22Rv1 (cell line): ENCODE results near the gene HTR2A.

Source experiments
- H3K27ac ChIP-seq: fragments of 450-650 bp; 2 replicates; pipeline ENCODE4 v1.5.1; 2017
- ZFX ChIP-seq: fragments of 450-650 bp; IDR thresholded peaks from 2 replicates; pipeline ENCODE4 v1.6.1; 2017; ENCODE audit warnings: antibody characterized with exemption, borderline replicate concordance
- TF ChIP-seq, protein P1 (sequence below): fragments of 450-650 bp; IDR thresholded peaks from 2 replicates; pipeline ENCODE4 v1.5.1; 2017; ENCODE audit warnings: mild to moderate bottlenecking

Gene HTR2A

DNA sequence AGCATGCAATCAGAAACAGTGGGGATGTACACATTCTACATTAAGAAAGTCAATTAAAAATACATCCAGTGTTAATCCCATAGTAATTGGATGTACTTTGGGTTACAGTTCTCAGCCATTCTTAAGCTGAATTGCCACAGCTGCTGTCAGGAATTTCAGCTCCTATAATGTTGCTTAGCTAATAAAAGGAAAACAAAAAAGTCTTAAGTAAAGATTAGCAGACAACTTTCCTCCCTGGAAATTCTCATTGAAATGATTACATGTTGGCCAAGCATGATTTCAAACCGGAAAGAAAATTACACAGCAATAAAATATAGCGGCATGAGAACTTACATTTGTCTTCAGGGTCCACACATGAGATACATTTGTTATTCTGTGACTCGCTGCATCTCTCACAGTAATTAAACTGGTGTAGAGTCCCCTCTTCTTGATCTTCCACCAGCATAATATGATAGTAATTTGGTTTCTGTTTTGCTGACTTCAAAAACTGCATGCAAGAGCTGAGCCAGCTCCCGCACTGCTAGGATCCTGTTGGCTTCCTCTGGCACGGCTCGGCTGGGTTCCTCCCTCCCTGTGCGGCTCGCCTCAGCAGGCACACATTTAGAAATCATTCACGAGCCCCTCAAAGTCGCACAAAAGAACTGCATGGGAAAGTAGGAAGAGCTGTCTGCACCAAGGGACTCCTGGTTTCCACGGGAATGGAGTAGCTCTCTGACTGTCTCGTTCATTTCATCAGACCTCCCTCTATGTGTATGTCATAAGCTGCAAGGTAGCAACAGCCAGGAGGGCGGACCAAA, at the start of gene HTR2A:
Gene HTR2A (minus strand): TSS at position 713 of the 797 bp plus-strand sequence. CDS start 1,147 bp downstream, outside the sequence.
- no peak within 1 kb of the TSS for H3K27ac ChIP-seq

DNA sequence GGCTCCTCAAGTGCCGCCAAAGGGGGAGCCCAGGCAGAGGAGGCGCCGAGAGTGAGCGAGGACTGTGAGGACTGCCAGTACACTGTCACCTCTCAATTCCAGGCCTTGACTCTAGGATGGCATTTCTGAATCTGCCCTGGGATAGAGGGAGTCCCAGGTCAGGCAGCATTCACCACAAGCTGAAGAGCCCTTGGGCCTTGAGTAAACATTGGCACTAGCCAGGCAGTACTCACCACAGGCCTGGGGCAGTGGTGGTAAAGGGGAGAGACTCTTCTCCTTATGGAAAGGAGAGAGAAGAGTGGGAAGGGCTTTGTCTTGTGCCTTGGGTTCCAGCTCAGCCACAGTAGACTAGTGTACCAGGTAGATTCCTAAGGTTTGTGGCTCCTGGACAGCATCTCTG, 39.7 kb upstream of the HTR2A start:
- no peak overlapping the region for H3K27ac ChIP-seq

More for the DNA sequence above, at the start of gene HTR2A:
- TF ChIP-seq, protein P1, sequence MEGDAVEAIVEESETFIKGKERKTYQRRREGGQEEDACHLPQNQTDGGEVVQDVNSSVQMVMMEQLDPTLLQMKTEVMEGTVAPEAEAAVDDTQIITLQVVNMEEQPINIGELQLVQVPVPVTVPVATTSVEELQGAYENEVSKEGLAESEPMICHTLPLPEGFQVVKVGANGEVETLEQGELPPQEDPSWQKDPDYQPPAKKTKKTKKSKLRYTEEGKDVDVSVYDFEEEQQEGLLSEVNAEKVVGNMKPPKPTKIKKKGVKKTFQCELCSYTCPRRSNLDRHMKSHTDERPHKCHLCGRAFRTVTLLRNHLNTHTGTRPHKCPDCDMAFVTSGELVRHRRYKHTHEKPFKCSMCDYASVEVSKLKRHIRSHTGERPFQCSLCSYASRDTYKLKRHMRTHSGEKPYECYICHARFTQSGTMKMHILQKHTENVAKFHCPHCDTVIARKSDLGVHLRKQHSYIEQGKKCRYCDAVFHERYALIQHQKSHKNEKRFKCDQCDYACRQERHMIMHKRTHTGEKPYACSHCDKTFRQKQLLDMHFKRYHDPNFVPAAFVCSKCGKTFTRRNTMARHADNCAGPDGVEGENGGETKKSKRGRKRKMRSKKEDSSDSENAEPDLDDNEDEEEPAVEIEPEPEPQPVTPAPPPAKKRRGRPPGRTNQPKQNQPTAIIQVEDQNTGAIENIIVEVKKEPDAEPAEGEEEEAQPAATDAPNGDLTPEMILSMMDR, result no peak
- TF ChIP-seq ZFX, result no peak

DNA sequence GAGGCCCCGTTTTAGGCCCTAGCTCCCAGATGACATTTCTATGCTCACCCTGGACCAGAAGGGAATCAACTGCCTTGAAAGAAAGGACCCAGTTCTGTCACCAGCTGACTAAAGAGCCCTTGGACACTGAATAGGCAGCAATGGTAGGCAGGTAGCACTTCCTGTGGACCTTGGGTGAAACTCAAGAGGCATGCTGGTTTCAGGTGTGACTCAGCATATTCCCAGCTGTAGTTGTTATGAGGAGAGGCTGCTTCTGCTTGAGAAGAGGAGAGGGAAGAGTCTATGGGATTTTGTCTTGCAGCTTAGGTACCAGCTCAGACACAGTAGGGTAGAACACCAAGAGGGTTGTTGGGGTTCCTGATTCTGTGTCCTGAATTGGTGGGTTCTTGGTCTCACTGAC, 37.9 kb upstream of the HTR2A start:
- TF ChIP-seq ZFX, result no peak
- TF ChIP-seq, protein P1, result no peak
- no peak overlapping the region for H3K27ac ChIP-seq

More for the DNA sequence above, 39.7 kb upstream of the HTR2A start:
- TF ChIP-seq, protein P1, result no peak
- TF ChIP-seq ZFX, result no peak

DNA sequence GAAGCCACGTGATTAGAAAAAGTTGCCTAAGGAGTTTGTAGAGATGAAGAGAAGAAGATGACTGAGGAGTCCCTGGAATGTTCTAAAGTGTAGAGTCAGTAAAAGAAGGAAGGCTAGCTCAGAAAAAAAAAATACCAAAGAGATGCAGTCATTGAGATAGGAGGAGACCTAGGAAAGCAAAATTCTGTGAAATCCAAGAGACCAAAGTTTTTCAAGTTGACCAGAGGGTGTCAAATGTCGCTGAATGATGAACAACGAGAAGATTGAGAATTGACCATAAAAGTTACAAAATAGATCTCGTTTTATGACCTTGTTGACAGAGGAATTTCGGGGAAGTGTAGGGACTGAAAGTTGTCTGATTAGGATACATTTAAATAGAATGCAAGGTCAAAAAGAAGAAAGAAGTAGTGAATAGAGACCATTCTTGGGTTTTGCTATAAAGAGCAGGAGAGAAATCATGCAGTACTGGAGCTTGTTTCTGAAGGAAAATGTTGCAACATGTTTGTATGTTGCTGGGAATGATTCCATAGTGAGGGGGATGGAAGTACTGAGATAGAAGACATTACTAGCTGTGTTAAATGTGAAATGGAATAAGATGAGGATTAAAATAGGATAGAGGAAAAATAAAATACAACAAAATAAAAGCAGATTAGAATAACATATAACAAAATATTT, 30.2 kb upstream of the HTR2A start:
- TF ChIP-seq, protein P1, result no peak
- no peak for TF ChIP-seq ZFX

DNA sequence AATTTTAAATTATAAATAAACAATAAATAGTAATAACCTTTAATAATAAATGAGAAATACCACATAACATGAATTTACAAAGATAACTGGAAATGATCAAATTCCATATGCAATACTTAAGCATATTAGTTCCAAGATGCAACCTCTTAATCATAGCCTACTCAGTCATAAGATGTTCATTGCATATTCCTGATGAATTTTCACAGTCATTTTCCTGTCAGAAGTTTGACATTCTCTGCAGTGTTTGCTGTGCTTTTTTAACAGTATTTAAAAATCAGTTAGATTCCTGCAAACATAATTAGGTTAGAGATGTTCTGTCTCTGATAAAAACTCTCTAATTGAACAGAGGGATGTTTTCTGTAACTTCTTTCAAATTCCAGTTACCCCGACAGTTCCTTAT, 28.6 kb upstream of the HTR2A start:
- TF ChIP-seq, protein P1, result no peak
- TF ChIP-seq ZFX, result no peak
- no peak overlapping the region for H3K27ac ChIP-seq

More for the DNA sequence above, 30.2 kb upstream of the HTR2A start:
- no peak overlapping the region for H3K27ac ChIP-seq

DNA sequence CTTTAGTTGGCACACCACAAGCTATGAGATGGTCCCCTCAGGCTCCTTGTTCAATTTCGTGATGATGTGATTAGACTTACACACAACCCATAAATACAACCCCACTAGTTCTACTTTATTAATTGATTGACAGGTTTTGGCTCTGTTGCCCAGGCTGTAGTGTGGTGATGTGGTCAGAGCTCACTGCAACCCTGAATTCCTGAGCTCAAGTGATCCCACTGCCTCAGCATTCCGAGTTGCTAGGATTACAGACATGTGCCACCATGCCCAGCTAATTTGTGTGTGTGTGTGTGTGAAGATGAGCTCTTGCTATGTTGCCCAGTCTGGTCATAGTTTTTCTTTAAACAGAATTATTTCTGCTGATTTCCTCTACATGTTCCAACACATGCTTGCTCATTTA, 17.5 kb upstream of the HTR2A start:
- TF ChIP-seq, protein P1, result no peak
- no peak overlapping the region for H3K27ac ChIP-seq

DNA sequence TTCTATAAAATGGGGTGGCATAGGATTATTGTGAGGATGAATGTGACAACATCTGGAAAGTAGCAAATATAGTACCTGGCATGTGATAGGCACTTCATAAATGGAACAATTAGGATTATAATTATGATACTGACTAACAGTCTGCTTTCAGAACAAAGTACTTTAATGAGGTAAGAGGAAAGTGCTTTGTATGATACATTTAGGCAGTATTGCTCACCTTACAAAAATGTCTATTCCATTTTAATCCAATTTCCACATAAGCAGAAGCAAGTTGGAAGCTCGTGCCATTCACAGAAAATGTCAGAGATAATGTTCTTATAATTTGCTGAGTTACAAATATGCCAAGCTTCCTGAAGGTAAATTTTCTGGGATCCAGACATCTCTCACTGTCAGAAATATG, 16.9 kb upstream of the HTR2A start:
- H3K27ac ChIP-seq, result no peak overlapping the region
- TF ChIP-seq, protein P1, result no peak
- TF ChIP-seq ZFX, result no peak
